GM23338 (cell line): ENCODE results near the gene ZGRF1. TPM values are rescaled to one million over a fixed set of nuclear protein-coding genes. Genes with fewer than 3 reads are reported as not detected.
"Not testable (repeated sequence)": the region's sequence is repeated elsewhere in the genome, so short reads cannot be mapped to it uniquely, and the experiment has no call there.

Experiments
- ATAC-seq: fragments of 200-7000 bp; cut with Tn5 transposase; 3 replicates; pipeline ENCODE4 v1.9.1; 2020
- DNase-seq: peaks from one replicate; pipeline ENCODE4 v3.0.0-alpha.2; 2015; ENCODE audit warnings: low spot score
- H2AFZ ChIP-seq: fragments of 200-600 bp; sonication (generic); 2 replicates; pipeline ENCODE4 v1.8.0; 2016; ENCODE audit warnings: antibody characterized with exemption, mild to moderate bottlenecking, moderate library complexity
- H3F3A ChIP-seq: fragments of 200-600 bp; sonication (generic); replicated peaks from 2 replicates; pipeline ENCODE4 v1.8.0; 2017; ENCODE audit warnings: antibody characterized with exemption, mixed run types, low read depth
- H3K27ac ChIP-seq: fragments of 200-600 bp; sonication (generic); 2 replicates; pipeline ENCODE4 v1.6.1; 2016; ENCODE audit warnings: low read depth
- H3K27me3 ChIP-seq: fragments of 200-600 bp; sonication (generic); 2 replicates; pipeline ENCODE4 v1.8.0; 2016; ENCODE audit warnings: mild to moderate bottlenecking, mixed run types, moderate library complexity; ENCODE audit not compliant: insufficient read depth
- H3K36me3 ChIP-seq: fragments of 200-600 bp; sonication (generic); 2 replicates; pipeline ENCODE4 v1.8.0; 2016; ENCODE audit warnings: mild to moderate bottlenecking; ENCODE audit not compliant: insufficient read depth
- H3K4me1 ChIP-seq: fragments of 200-600 bp; sonication (generic); 2 replicates; pipeline ENCODE4 v1.8.0; 2016; ENCODE audit warnings: mild to moderate bottlenecking, moderate library complexity; ENCODE audit not compliant: insufficient read depth
- H3K4me2 ChIP-seq: fragments of 200-600 bp; sonication (generic); 2 replicates; pipeline ENCODE4 v1.7.1; 2017; ENCODE audit warnings: mixed run types
- H3K4me3 ChIP-seq: fragments of 200-600 bp; sonication (generic); 2 replicates; pipeline ENCODE4 v1.6.1; 2016; ENCODE audit warnings: mixed run types
- H3K79me2 ChIP-seq: fragments of 200-600 bp; sonication (generic); replicated peaks from 2 replicates; pipeline ENCODE4 v1.8.0; 2017; ENCODE audit warnings: mild to moderate bottlenecking; ENCODE audit not compliant: insufficient read depth
- H3K9me2 ChIP-seq: fragments of 200-600 bp; sonication (generic); 2 replicates; pipeline ENCODE4 v1.8.0; 2017; ENCODE audit not compliant: insufficient read depth
- H4K20me1 ChIP-seq: fragments of 200-600 bp; sonication (generic); replicated peaks from 2 replicates; pipeline ENCODE4 v1.8.0; 2017; ENCODE audit warnings: mild to moderate bottlenecking; ENCODE audit not compliant: insufficient read depth
- H3K27ac Mint-ChIP-seq: 2 replicates; pipeline ENCODE4 v1.8.0; 2020; ENCODE audit warnings: inconsistent platforms, mild to moderate bottlenecking, moderate library complexity, mixed read lengths
- H3K27me3 Mint-ChIP-seq: 3 replicates; pipeline ENCODE4 v1.8.0; 2022; ENCODE audit warnings: low read depth, mild to moderate bottlenecking, moderate library complexity, mixed read lengths, inconsistent platforms; ENCODE audit not compliant: insufficient read depth, poor library complexity
- H3K36me3 Mint-ChIP-seq: 3 replicates; pipeline ENCODE4 v1.8.0; 2021; ENCODE audit warnings: low read depth, mild to moderate bottlenecking, inconsistent platforms, moderate library complexity, mixed read lengths
- H3K4me1 Mint-ChIP-seq: 3 replicates; pipeline ENCODE4 v1.8.0; 2020; ENCODE audit warnings: mild to moderate bottlenecking, inconsistent platforms, mixed read lengths
- H3K4me3 Mint-ChIP-seq: 3 replicates; pipeline ENCODE4 v1.8.0; 2021; ENCODE audit warnings: moderate library complexity, mild to moderate bottlenecking, inconsistent platforms, mixed read lengths
- H3K9me3 Mint-ChIP-seq: 3 replicates; pipeline ENCODE4 v1.8.0; 2020; ENCODE audit warnings: moderate library complexity, mild to moderate bottlenecking, inconsistent platforms, mixed read lengths
- CREB1 ChIP-seq: fragments of 250-450 bp; sonication (Bioruptor Pico); IDR thresholded peaks from 2 replicates; pipeline ENCODE4 v1.5.0; 2020; ENCODE audit warnings: low read depth, mild to moderate bottlenecking, moderate library complexity
- EZH2 ChIP-seq: fragments of 200-600 bp; sonication (generic); IDR thresholded peaks from one replicate; pipeline ENCODE4 v1.8.0; 2017; ENCODE audit warnings: antibody characterized with exemption, mild to moderate bottlenecking, low read depth; ENCODE audit not compliant: unreplicated experiment
- JUNB ChIP-seq: IDR thresholded peaks from one replicate; pipeline ENCODE4 v1.6.1; 2016; ENCODE audit warnings: antibody characterized with exemption; ENCODE audit not compliant: unreplicated experiment
- NANOG ChIP-seq: IDR thresholded peaks from 2 replicates; pipeline ENCODE4 v1.6.1; 2016; ENCODE audit warnings: antibody characterized with exemption, borderline replicate concordance
- ZNF114 ChIP-seq: fragments of 250-450 bp; sonication (Bioruptor Pico); IDR thresholded peaks from 2 replicates; pipeline ENCODE4 v1.5.0; 2020; ENCODE audit warnings: mild to moderate bottlenecking, moderate library complexity
- ZNF331 ChIP-seq: fragments of 250-450 bp; sonication (Bioruptor Pico); IDR thresholded peaks from 2 replicates; pipeline ENCODE4 v1.5.0; 2020; ENCODE audit warnings: low read depth, mild to moderate bottlenecking, moderate library complexity
- polyA plus RNA-seq: library from polyadenylated mRNA; unstranded; fragments of >200 nt; fragmentation: Nextera tagmentation; extraction: Ambion mirVana; gene quantifications from 2 replicates; pipeline ENCODE4 v1.2.1, GENCODE V29; 2016
- total RNA-seq: library from RNA; depleted of rRNA; stranded (reverse); fragments of >200 nt; shearing (Covaris generic); gene quantifications from 2 replicates; pipeline ENCODE4 v1.2.3, GENCODE V29; 2014
- TF ChIP-seq, protein P1 (sequence below), 2 experiments: fragments of 200-600 bp in 1 of 2; sonication (generic) in 1 of 2; conservative IDR thresholded peaks; 2 replicates each; pipeline versions ENCODE4 v1.5.1 to v1.6.1; 2016 to 2017; ENCODE audit warnings: antibody characterized with exemption in 2 of 2, low read depth in 2 of 2, mild to moderate bottlenecking in 2 of 2, moderate library complexity in 1 of 2

Gene ZGRF1
- total and polyA plus RNA-seq, 2 experiments from 2014 or later, result 41.7 to 62.6 TPM

DNA sequence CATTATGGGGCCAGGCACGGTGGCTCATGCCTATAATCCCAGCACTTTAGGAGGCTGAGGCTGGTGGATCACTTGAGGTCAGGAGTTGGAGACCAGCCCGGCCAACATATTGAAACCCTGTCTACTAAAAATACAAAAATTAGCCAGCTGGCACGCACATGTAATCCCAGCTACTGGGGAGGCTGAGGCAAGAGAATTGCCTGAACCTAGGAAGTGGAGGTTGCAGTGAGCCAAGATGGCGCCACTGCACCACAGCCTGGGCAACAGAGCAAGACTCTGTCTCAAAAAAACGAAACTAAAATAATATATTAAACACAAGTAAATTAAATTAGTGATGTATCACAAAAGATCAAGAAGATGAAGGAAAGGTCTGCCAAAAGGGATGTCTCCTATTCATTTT, 19.4 kb upstream of the ZGRF1 start:
- Histone ChIP-seq H3K27ac (peak overlapping the region; percentile 94), H3K79me2 (peaks cover 18% of the 10 kb centered on the region), H3K4me1 (peaks cover 30% of the 10 kb centered on the region)
- not testable (repeated sequence) for H3K9me3 Mint-ChIP-seq, H3K4me2 ChIP-seq, H2AFZ ChIP-seq, H3K36me3 ChIP-seq, H3F3A ChIP-seq, DNase-seq, H3K27me3 ChIP-seq, H3K9me2 ChIP-seq, ATAC-seq, H3K4me3 ChIP-seq, H4K20me1 ChIP-seq, H3K4me3 Mint-ChIP-seq, H3K27me3 Mint-ChIP-seq
- H3K36me3 Mint-ChIP-seq, result peaks cover 50% of the 10 kb centered on the region
- H3K4me1 Mint-ChIP-seq, result peaks cover 46% of the 10 kb centered on the region
- H3K27ac Mint-ChIP-seq, result peak overlapping the region; percentile 89; the same call in 1 of the 2 replicates
- TF ChIP-seq, protein P1, sequence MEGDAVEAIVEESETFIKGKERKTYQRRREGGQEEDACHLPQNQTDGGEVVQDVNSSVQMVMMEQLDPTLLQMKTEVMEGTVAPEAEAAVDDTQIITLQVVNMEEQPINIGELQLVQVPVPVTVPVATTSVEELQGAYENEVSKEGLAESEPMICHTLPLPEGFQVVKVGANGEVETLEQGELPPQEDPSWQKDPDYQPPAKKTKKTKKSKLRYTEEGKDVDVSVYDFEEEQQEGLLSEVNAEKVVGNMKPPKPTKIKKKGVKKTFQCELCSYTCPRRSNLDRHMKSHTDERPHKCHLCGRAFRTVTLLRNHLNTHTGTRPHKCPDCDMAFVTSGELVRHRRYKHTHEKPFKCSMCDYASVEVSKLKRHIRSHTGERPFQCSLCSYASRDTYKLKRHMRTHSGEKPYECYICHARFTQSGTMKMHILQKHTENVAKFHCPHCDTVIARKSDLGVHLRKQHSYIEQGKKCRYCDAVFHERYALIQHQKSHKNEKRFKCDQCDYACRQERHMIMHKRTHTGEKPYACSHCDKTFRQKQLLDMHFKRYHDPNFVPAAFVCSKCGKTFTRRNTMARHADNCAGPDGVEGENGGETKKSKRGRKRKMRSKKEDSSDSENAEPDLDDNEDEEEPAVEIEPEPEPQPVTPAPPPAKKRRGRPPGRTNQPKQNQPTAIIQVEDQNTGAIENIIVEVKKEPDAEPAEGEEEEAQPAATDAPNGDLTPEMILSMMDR (conservative IDR thresholded peaks at IDR 0.05; ENCODE audit: low read depth in 2 of 2), result peak in 1 of 2 experiments; percentile 39; a peak in 2 of 4 replicates

DNA sequence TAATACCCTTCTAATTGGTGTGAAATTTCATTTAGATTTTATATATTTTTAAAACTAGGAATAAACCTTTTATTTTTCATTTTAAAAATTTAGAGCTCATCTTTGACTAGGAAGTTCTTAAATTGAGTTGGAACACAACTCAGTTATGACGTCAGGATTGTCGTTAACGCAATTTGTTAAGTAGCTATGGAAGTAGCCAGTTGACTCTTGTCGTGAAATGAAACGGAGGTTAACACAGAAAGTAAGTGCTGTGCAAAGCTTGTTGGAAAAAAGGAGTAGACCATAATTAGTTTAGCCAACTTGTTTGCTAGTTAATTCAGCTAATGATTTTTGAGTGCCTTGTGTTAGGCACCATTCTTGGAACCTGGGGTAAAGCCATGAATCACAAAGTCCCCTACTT, 18.6 kb upstream of the ZGRF1 start:
- Mint-ChIP-seq H3K36me3 (peaks cover 51% of the 10 kb centered on the region), H3K4me1 (peaks cover 51% of the 10 kb centered on the region), H3K27ac (peak overlapping the region; percentile 89), H3K27me3 (peaks cover 5% of the 10 kb centered on the region), H3K9me3 (no peaks in the 10 kb centered on the region), H3K4me3 (peak overlapping the region; percentile 30; the same call in 2 of the 3 replicates)
- ATAC-seq, result no peak
- Histone ChIP-seq H3F3A (no peaks in the 10 kb centered on the region), H3K27me3 (no peaks in the 10 kb centered on the region), H3K4me1 (peaks cover 27% of the 10 kb centered on the region), H3K79me2 (peaks cover 26% of the 10 kb centered on the region), H3K4me2 (0 out of 2 replicates have a peak overlapping the region, but pooled peaks have one; percentile 10), H3K27ac (peak overlapping the region; percentile 94), H2AFZ (no peak overlapping the region), H4K20me1 (no peaks in the 10 kb centered on the region), H3K4me3 (no peak overlapping the region), H3K36me3 (no peaks in the 10 kb centered on the region), H3K9me2 (no peaks in the 10 kb centered on the region)
- no peak for DNase-seq
- TF ChIP-seq EZH2, result no peak
- TF ChIP-seq CREB1 (CRISPR knock-in tag), result peak; percentile 83

DNA sequence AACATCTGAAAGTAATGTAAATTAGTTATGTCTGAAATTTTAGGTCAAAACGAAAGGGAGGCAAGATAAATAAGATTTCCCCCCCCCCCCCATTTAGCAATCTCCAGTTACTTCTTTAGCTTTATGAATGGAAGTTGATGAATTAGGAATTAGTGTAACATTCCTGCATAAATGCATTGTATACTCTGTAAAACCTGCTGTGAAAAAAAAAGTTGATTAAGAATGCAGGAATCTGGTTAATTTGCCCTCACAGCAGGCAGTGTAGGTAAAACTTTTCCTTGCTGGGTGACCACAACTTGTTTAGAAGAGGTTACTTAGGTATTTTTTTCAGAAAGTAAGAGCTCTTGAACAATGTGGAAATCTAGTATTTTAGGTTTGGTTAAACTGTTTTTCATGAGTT, 15.5 kb upstream of the ZGRF1 start:
- H3K27ac Mint-ChIP-seq, result peak overlapping the region; percentile 95
- peaks cover 51% of the 10 kb centered on the region for H3K36me3 Mint-ChIP-seq
- Histone ChIP-seq H4K20me1 (no peaks in the 10 kb centered on the region), H3K9me2 (no peaks in the 10 kb centered on the region), H2AFZ (no peak overlapping the region), H3K36me3 (peaks cover 10% of the 10 kb centered on the region), H3K4me2 (no peak overlapping the region), H3K4me3 (no peak overlapping the region), H3K79me2 (peaks cover 42% of the 10 kb centered on the region), H3K4me1 (peaks cover 27% of the 10 kb centered on the region), H3F3A (peaks cover under 1% of the 10 kb centered on the region), H3K27ac (peak overlapping the region; percentile 94), H3K27me3 (no peaks in the 10 kb centered on the region)
- ATAC-seq (peak; percentile 9), DNase-seq (peak; percentile 97)
- TF ChIP-seq ZNF114 (CRISPR knock-in tag) (no peak), ZNF331 (CRISPR knock-in tag) (no peak), NANOG (peak; percentile 98), JUNB (no peak), CREB1 (CRISPR knock-in tag) (peak; percentile 63; the same call in 1 of the 2 replicates)
- peaks cover 15% of the 10 kb centered on the region for H3K27me3 Mint-ChIP-seq
- peaks cover 5% of the 10 kb centered on the region for H3K9me3 Mint-ChIP-seq
- H3K4me1 Mint-ChIP-seq, result peaks cover 47% of the 10 kb centered on the region
- H3K4me3 Mint-ChIP-seq, result peak overlapping the region; percentile 66
